ENCODE data around the gene NTN1. TPM values are rescaled to one million over a fixed set of nuclear protein-coding genes. Genes with fewer than 3 reads are reported as not detected.
"Not testable (repeated sequence)": the region's sequence is repeated elsewhere in the genome, so short reads cannot be mapped to it uniquely, and the experiment has no call there.

NTN1 gene
- total RNA-seq, 1 experiment from 2014 or later: 4.2 TPM

DNA sequence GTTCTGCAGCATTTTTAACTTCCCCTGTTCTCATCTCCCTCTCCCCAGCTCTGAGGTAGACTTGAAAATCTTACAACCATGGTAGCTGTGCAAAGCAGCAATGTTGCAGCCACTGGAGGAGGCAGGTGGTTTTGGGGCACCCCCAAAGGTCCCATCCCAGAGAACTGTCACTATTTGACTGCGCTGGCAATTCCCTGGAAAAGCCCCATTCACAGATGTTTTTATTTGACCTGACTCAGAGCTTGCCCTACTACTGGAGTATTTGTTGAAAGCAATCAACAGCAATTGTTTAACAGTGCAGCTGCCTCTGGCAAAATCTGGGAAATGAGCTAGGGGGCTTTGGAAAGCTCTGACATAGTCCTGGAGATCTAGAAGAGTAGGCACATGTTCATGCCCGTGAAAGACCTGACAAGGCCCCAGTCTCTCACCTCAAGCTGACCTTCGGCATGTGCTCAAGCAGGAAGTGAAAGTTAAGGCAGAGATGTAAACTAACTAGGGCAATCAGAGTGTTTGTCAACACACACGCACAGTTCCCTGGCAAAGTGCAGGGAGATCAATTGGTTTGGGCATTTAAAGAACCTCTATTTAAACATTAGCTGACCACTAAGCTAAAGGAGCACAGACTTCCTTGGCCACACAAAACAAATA lies 36.1 kb upstream of the NTN1 start:
- TF ChIP-seq EGR1 (IDR thresholded peaks at IDR 0.05; ENCODE audit: low read depth) (no peak), SIN3A (IDR thresholded peaks at IDR 0.05; ENCODE audit: low read depth) (no peak), JUND (IDR thresholded peaks at IDR 0.05) (no peak)
- TF ChIP-seq, protein P1, sequence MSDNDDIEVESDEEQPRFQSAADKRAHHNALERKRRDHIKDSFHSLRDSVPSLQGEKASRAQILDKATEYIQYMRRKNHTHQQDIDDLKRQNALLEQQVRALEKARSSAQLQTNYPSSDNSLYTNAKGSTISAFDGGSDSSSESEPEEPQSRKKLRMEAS (IDR thresholded peaks at IDR 0.05): no peak
- H4K20me1 ChIP-seq (ENCODE audit: insufficient read depth): no peaks in the 10 kb centered on the region
- no peaks in the 10 kb centered on the region for H3K79me2 ChIP-seq (ENCODE audit: insufficient read depth, low read length)
- H3K9me3 ChIP-seq (ENCODE audit: control insufficient read depth in 1 of 2, insufficient read depth in 1 of 2, low read depth in 1 of 2, low read length in 2 of 2): no peaks in the 10 kb centered on the region
- no peak for DNase-seq (ENCODE audit: low read depth, low spot score)
- H3K36me3 ChIP-seq (ENCODE audit: control insufficient read depth in 1 of 2, insufficient read depth in 2 of 2, low read length in 2 of 2): no peaks in the 10 kb centered on the region
- H3K27ac ChIP-seq (ENCODE audit: low read depth, low read length): no peak overlapping the region
- ChIA-PET RAD21 (ENCODE audit: low non-redundant PET in 1 of 2, low total read pairs in 2 of 2, uncharacterized antibody in 2 of 2, unreplicated experiment in 2 of 2) (no interaction called here), POLR2A (no interaction called here), CTCF (interaction anchor here (1.9 kb wide), 1 partner anchor 13 kb away, joined by 9 read pairs; no protein-coding TSS in a partner anchor)
- intact Hi-C loops (cut with micrococcal nuclease): no loop called here
- no peaks in the 10 kb centered on the region for H3K9me2 ChIP-seq (ENCODE audit: insufficient read depth)
- no peak overlapping the region for H3K4me2 ChIP-seq (ENCODE audit: low read length)
- no TSS peak for BruUV-seq (replicated peaks)
- no peak overlapping the region for H3K4me3 ChIP-seq (replicated peaks in 1 of 2; ENCODE audit: low read depth in 1 of 2, low read length in 2 of 2)
- H3K27me3 ChIP-seq (ENCODE audit: insufficient read depth, low read length): no peaks in the 10 kb centered on the region
- H3K4me1 ChIP-seq (ENCODE audit: control insufficient read depth in 1 of 2, insufficient read depth in 2 of 2, low read length in 2 of 2): no peaks in the 10 kb centered on the region
- no peak for ATAC-seq
- H2AFZ ChIP-seq (ENCODE audit: low read depth, low read length, poor library complexity, severe bottlenecking): no peak overlapping the region
- H3K9ac ChIP-seq (ENCODE audit: low read length): no peak overlapping the region

DNA sequence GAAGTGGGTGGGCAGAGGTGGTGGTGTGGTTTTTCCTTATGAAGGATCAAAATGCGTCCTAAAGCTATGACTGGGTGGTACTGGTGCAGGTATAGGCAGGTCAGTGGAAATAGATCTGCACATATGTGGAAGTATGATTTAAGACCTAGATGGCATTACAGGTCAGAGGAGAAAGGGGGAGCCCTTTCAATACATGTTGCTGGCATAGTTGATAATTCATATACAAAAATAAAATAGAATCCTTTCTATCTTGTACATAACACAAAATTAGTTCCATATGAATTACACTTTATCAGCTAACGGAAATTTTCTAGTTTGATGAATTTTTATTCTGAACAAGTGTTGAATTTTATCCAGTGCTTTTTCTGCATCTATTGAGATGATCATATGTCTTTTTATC lies 35.0 kb upstream of the NTN1 start:
- Histone ChIP-seq H3K36me3 (ENCODE audit: control insufficient read depth in 1 of 2, insufficient read depth in 2 of 2, low read length in 2 of 2) (no peaks in the 10 kb centered on the region), H3K9me2 (ENCODE audit: insufficient read depth) (no peaks in the 10 kb centered on the region), H3K27ac (ENCODE audit: low read depth, low read length) (no peak overlapping the region), H3K27me3 (ENCODE audit: insufficient read depth, low read length) (no peaks in the 10 kb centered on the region), H3K4me3 (replicated peaks in 1 of 2; ENCODE audit: low read depth in 1 of 2, low read length in 2 of 2) (no peak overlapping the region), H3K9ac (ENCODE audit: low read length) (no peak overlapping the region), H3K4me2 (ENCODE audit: low read length) (no peak overlapping the region), H3K4me1 (ENCODE audit: control insufficient read depth in 1 of 2, insufficient read depth in 2 of 2, low read length in 2 of 2) (no peaks in the 10 kb centered on the region), H4K20me1 (ENCODE audit: insufficient read depth) (no peaks in the 10 kb centered on the region), H3K79me2 (ENCODE audit: insufficient read depth, low read length) (no peaks in the 10 kb centered on the region), H3K9me3 (ENCODE audit: control insufficient read depth in 1 of 2, insufficient read depth in 1 of 2, low read depth in 1 of 2, low read length in 2 of 2) (no peaks in the 10 kb centered on the region), H2AFZ (ENCODE audit: low read depth, low read length, poor library complexity, severe bottlenecking) (no peak overlapping the region)
- POLR2A ChIA-PET: no interaction called here
- CTCF ChIA-PET: interaction anchor here (1.8 to 1.9 kb wide), 2 partner anchors 11 to 12 kb away, joined by 8 to 9 read pairs; no protein-coding TSS in a partner anchor
- RAD21 ChIA-PET (ENCODE audit: low non-redundant PET in 1 of 2, low total read pairs in 2 of 2, uncharacterized antibody in 2 of 2, unreplicated experiment in 2 of 2): no interaction called here
- TF ChIP-seq RAD21 (IDR thresholded peaks at IDR 0.05; ENCODE audit: low read depth) (peak; percentile 21), POLR2A (IDR thresholded peaks at IDR 0.05; ENCODE audit: borderline replicate concordance, extremely low read depth, insufficient read depth, insufficient read length) (no peak)
- TF ChIP-seq, protein P2, sequence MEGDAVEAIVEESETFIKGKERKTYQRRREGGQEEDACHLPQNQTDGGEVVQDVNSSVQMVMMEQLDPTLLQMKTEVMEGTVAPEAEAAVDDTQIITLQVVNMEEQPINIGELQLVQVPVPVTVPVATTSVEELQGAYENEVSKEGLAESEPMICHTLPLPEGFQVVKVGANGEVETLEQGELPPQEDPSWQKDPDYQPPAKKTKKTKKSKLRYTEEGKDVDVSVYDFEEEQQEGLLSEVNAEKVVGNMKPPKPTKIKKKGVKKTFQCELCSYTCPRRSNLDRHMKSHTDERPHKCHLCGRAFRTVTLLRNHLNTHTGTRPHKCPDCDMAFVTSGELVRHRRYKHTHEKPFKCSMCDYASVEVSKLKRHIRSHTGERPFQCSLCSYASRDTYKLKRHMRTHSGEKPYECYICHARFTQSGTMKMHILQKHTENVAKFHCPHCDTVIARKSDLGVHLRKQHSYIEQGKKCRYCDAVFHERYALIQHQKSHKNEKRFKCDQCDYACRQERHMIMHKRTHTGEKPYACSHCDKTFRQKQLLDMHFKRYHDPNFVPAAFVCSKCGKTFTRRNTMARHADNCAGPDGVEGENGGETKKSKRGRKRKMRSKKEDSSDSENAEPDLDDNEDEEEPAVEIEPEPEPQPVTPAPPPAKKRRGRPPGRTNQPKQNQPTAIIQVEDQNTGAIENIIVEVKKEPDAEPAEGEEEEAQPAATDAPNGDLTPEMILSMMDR (IDR thresholded peaks at IDR 0.05 in 2 of 3, conservative IDR thresholded peaks at IDR 0.05 in 1 of 3; ENCODE audit: borderline replicate concordance in 1 of 3, insufficient read depth in 1 of 3, low read depth in 2 of 3, low read length in 2 of 3): peak in 2 of 3 experiments; percentile 40; a peak in 2 of 6 replicates
- ATAC-seq (peak; percentile 63), DNase-seq (ENCODE audit: low read depth, low spot score) (no peak)
- no TSS peak for BruUV-seq (replicated peaks)
- intact Hi-C loops (cut with micrococcal nuclease): no loop called here

DNA sequence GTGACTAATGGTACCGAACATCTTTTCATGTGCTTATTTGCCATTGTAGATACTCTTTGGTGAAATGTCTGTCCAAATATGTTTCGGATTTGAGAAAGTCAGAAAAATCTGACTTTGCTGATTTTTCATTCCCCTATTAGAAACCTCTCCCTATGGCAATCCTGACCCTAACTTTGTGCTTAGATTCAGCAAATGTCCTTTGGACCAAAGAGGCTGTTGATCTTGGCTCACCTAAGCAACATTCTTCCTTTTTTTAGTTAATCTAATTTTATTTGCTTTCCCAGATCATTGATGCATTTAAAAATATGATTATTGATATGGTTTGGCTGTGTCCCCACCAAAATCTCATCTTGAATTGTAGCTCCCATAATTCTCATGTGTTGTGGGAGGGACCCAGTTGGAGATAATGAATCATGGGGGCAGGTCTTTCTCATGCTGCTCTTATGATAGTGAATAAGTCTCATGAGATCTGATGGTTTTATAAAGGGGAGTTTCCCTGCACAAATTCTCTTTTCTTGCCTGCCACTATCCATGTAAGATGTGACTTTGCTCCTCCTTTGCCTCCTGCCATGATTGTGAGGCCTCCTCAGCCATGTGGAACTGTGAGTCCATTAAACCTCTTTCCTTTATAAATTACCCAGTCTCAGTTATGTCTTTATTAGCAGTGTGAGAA lies 32.9 kb upstream of the NTN1 start:
- H3K9me3 ChIP-seq (ENCODE audit: control insufficient read depth in 1 of 2, insufficient read depth in 1 of 2, low read depth in 1 of 2, low read length in 2 of 2); H2AFZ ChIP-seq (ENCODE audit: low read depth, low read length, poor library complexity, severe bottlenecking); BruUV-seq (replicated peaks); RAD21 ChIA-PET (ENCODE audit: low non-redundant PET in 1 of 2, low total read pairs in 2 of 2, uncharacterized antibody in 2 of 2, unreplicated experiment in 2 of 2); ATAC-seq; H3K27me3 ChIP-seq (ENCODE audit: insufficient read depth, low read length); H3K36me3 ChIP-seq (ENCODE audit: control insufficient read depth in 1 of 2, insufficient read depth in 2 of 2, low read length in 2 of 2); H4K20me1 ChIP-seq (ENCODE audit: insufficient read depth); CTCF ChIA-PET; H3K4me1 ChIP-seq (ENCODE audit: control insufficient read depth in 1 of 2, insufficient read depth in 2 of 2, low read length in 2 of 2); H3K79me2 ChIP-seq (ENCODE audit: insufficient read depth, low read length); H3K9ac ChIP-seq (ENCODE audit: low read length); H3K4me3 ChIP-seq (replicated peaks in 1 of 2; ENCODE audit: low read depth in 1 of 2, low read length in 2 of 2); H3K4me2 ChIP-seq (ENCODE audit: low read length); H3K9me2 ChIP-seq (ENCODE audit: insufficient read depth); H3K27ac ChIP-seq (ENCODE audit: low read depth, low read length); intact Hi-C loops (cut with micrococcal nuclease); DNase-seq (ENCODE audit: low read depth, low spot score); POLR2A ChIA-PET: not testable (repeated sequence)

Data from HCT116 (cell line).